Measurements from ENCODE around the gene SERPINF2.
"Not testable (repeated sequence)": the region's sequence is repeated elsewhere in the genome, so short reads cannot be mapped to it uniquely, and the experiment has no call there.

SERPINF2 gene

DNA sequence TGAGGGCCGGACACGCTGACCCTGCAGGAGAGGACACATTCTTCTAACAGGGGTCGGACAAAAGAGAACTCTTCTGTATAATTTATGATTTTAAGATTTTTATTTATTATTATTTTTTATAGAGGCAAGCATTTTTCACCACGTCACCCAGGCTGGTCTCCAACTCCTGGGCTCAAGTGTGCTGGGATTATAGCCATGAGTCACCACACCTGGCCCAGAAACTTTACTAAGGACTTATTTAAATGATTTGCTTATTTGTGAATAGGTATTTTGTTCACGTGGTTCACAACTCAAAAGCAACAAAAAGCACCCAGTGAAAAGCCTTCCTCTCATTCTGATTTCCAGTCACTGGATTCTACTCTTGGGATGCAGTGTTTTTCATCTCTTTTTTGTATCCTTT lies 16.9 kb downstream of the SERPINF2 start:
- TF ChIP-seq ZFX (IDR thresholded peaks at IDR 0.05; ENCODE audit: borderline replicate concordance): no peak
- TF ChIP-seq, protein P1, sequence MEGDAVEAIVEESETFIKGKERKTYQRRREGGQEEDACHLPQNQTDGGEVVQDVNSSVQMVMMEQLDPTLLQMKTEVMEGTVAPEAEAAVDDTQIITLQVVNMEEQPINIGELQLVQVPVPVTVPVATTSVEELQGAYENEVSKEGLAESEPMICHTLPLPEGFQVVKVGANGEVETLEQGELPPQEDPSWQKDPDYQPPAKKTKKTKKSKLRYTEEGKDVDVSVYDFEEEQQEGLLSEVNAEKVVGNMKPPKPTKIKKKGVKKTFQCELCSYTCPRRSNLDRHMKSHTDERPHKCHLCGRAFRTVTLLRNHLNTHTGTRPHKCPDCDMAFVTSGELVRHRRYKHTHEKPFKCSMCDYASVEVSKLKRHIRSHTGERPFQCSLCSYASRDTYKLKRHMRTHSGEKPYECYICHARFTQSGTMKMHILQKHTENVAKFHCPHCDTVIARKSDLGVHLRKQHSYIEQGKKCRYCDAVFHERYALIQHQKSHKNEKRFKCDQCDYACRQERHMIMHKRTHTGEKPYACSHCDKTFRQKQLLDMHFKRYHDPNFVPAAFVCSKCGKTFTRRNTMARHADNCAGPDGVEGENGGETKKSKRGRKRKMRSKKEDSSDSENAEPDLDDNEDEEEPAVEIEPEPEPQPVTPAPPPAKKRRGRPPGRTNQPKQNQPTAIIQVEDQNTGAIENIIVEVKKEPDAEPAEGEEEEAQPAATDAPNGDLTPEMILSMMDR (IDR thresholded peaks at IDR 0.05): no peak
- H3K27ac ChIP-seq: no peak overlapping the region

- TF ChIP-seq ZFX (IDR thresholded peaks at IDR 0.05; ENCODE audit: borderline replicate concordance): no peak
- TF ChIP-seq, protein P1 (IDR thresholded peaks at IDR 0.05): no peak
- no peak overlapping the region for H3K27ac ChIP-seq
Observed at GRCh38 chr17:1762233-1762900, 19.7 kb downstream of the SERPINF2 start.

DNA sequence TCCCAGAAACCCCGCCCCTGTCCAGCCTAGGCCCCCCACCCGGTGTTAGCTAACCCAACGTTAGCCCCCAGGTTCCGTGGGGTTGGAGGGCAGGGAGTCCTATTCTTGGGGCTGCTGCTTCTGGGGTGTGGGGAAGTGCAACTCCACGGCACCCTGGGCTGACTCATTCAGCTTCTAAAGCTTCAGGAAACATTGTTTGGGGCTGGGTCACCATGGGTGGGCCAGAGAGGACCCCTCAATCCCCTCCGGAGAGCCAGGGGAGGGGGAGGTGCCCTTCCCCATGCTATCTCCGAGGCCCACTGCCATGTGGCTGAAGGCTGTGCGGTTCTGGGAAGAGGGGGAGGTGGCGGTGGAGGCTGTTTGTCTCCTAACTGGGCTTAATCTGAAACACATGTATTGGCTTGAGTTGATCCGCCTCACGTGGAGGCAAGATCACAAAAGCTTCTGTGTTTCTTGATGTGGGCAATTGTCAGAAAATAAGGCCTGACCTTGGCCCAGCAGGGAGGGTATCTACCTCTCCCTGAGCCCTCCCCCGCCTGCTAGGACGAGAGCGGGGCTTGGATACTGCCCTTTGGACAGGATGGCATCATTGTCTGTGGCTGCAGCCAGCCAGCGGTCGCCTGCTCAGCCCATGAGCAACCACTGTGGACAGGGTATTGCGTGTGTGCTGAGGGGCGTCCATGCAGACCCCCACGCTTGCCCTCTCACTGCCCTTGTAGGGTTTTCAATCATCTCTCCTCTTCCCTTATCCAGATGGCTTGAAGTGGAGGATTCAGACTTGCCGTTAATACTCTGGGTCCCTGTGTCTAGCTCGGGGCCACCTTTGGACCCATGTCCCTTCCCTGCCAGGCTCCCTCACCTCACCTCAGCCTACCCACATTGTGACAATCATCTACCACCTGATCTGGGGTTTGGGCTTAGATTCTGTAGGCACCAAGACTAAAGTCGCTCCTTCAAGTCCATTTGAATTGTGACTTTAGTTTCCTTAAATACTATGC lies 20.5 kb downstream of the SERPINF2 start:
- no peak for TF ChIP-seq ZFX (IDR thresholded peaks at IDR 0.05; ENCODE audit: borderline replicate concordance)
- TF ChIP-seq, protein P1 (IDR thresholded peaks at IDR 0.05): no peak
- no peak overlapping the region for H3K27ac ChIP-seq

DNA sequence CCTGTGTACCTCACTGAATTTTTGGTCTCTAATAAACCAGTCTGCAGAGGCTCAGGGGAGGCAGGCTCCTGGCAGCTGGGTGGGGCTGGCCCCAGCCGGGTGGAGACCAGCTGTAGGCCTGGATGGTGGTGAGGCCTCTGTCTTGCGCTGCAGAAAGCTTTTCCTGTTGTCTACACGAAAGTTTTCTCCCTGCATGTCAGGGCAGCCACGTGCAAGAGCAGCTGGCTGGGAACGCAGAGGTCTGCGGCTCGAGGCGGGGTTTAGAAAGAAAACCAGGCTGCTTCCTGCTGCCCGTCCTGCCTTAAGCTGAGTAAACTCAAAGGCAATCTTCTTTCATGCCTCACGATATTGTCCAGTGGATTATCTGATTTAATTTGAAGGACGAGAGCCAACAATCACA lies 21.6 kb downstream of the SERPINF2 start:
- H3K27ac ChIP-seq: no peak overlapping the region
- TF ChIP-seq, protein P1 (IDR thresholded peaks at IDR 0.05): no peak
- no peak for TF ChIP-seq ZFX (IDR thresholded peaks at IDR 0.05; ENCODE audit: borderline replicate concordance)

DNA sequence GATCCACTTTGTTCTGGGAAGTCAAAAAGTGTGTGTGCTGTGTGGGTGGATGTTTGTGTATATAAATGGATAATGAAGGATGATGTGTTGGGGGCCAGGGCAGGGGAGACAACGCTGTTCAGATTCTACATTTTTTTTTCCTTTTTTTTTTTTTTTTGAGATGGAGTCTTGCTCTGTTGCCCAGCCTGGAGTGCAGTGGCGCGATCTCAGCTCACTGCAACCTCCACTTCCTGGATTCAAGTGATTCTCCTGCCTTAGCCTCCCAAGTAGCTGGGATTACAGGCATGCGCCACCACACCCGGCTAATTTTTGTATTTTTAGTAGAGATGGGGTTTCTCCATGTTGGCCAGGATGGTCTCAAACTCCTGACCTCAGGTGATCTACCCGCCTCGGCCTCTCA lies 22.0 kb downstream of the SERPINF2 start:
- H3K27ac ChIP-seq: not testable (repeated sequence)

DNA sequence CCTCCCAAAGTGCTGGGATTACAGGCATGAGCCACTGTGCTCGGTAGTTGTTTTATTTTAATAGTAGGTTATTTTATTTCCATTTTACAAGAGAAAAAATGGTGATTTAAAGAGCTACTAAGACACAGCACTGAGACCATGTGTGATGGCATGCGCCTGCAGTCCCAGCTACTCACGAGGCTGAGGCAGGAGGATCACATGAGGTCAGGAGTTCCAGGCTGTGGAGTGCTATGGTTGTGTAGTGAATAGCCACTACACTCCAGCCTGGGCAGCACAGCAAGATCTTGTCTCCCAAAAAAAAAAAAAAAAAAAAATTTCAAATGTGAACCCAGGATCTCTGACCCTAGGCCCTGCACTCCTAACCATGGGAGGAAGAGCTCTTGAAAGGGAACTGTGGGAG lies 22.9 kb downstream of the SERPINF2 start:
- H3K27ac ChIP-seq: no peak overlapping the region
- TF ChIP-seq ZFX (IDR thresholded peaks at IDR 0.05; ENCODE audit: borderline replicate concordance): no peak
- TF ChIP-seq, protein P1 (IDR thresholded peaks at IDR 0.05): no peak

- no peak overlapping the region for H3K27ac ChIP-seq
- TF ChIP-seq, protein P1 (IDR thresholded peaks at IDR 0.05): no peak
- TF ChIP-seq ZFX (IDR thresholded peaks at IDR 0.05; ENCODE audit: borderline replicate concordance): no peak
Observed at GRCh38 chr17:1766382-1767135, 23.9 kb downstream of the SERPINF2 start.

All from 22Rv1 (cell line).